Activated CD4-positive, alpha-beta T cell treated with anti-CD3 and anti-CD28 coated beads, Interleukin-2, amount 50 U/mL, for 1 hour (primary cell): ENCODE measurements around the gene EYS.

Experiments used
- DNase-seq: peaks from one replicate; pipeline ENCODE4 v3.0.0-alpha.2; 2020

Gene EYS

DNA sequence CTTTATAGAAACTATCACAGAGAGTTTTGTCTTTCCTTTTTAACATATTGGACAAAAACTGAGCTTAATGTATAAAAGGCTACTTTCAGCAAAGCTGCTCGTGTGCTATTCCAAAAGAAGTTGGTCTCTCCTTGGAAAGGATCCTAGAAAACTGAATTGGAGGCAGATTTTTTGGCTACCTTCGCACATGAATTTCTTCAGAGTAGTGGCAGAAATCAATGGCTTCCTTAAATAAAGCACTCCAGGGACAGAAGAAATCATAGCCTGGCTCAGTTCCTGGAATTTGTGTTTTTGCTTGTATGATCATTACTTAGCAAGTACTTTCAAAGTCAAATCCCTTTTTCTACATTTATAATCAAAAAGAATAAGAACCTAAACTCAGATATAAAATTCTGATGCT, 1291.1 kb downstream of the EYS start:
- no peak for DNase-seq

DNA sequence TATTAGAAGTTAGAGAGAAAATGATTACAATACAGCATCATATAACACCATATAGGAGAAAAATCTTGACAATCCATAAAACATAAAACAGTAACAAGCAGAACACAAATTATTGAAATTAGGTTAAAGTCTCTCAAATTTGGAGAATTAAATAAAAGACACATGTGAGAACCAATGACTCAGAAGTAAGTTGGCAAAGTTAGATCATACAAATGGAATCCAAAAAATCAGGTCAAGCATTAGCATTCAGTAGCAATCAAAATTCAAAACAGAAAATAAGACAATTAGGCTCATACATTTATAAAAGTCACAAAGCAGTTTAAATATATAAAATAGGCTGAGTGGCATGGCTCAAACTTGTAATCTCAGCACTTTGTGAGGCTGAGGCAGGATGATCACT, 1295.8 kb downstream of the EYS start:
- no peak for DNase-seq

DNA sequence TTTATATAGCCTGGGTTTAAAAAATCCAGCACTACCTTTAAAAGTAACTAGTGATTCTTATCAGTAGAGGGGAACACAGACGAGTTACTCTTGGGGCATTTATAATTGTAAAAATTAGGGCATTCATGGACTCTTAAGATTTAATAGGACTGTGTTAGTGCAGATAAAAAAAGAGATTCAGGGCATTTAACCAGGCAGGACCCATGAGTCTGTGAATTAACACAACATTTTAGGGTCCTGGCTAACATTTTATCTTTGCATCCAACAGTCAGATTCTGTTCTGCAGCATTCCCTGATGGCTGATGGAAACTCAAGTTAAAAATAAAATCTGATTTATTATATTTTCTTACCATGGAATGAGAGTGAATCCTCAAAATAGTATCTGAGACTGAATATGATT, 1297.1 kb downstream of the EYS start:
- DNase-seq = no peak

GRCh38 chr6:64404396-64404795, 1302.6 kb downstream of the EYS start:
- no peak for DNase-seq

- no peak for DNase-seq
These were observed 1323.7 kb downstream of the EYS start for GRCh38 chr6:64383277-64383676.

DNA sequence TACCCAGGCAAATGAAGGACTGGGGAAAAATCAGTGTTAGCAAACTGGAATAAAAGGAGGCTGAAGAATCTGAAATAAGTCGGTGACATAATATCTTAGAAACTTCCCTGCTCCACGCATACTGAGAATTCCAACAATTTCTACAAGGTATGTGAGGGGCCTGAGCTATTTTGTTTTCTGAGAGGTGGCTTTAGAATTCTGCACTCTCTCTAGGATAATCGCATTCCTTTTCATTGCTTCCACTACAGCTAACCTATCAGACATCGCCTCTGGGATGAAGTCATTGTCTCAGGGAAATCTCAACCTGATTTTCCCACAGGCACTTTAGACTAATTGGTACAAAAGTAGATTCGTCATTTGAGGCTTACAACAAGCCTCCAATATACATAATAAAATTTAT, 1330.6 kb downstream of the EYS start:
- DNase-seq = no peak

DNA sequence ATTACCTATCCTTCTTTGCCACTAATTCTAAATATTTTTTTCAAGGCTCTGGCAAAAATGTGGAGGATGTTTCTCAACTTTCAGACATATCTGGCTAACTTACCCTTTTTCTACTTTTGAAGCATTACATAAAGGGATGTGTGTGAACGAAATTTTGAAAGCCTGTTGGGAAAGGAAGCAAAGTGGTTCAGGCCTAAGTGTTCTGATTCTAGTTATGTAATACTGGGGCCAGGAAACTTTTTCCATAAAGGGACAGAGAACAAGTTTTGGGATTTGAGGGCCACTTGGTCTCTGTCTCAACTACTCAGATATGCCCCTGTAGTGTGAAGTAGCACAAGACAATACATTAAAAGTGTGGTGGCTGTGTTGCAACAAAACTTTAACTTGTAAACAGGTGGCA, 1349.6 kb downstream of the EYS start:
- no peak for DNase-seq

GRCh38 chr6:64347411-64347810, 1359.6 kb downstream of the EYS start:
- DNase-seq = no peak

DNA sequence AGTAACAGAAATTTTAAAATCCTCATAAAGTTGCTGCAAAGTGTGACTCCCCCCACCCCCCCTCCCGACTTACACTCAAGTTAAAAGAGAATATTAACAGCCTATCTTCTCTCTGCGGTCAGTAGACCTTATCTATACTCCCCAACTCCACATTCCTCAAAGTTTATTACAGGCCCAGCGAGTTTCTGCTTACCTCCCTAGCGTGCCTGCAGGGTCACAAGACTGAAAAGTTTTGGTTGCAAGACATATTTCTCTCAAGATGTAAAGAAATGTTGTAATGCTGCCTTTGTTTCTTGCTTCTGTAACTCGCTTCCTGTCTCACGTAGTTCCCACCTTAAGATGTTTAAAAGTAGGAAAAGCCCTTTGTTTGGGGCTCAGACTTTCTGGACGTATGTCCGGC, 1371.8 kb downstream of the EYS start:
- DNase-seq = no peak

GRCh38 chr6:64334636-64335035, 1372.4 kb downstream of the EYS start:
- DNase-seq = no peak

GRCh38 chr6:64330694-64331307, 1376.2 kb downstream of the EYS start:
- peak; percentile 4 for DNase-seq

GRCh38 chr6:64326939-64327338, 1380.1 kb downstream of the EYS start:
- DNase-seq = no peak

DNA sequence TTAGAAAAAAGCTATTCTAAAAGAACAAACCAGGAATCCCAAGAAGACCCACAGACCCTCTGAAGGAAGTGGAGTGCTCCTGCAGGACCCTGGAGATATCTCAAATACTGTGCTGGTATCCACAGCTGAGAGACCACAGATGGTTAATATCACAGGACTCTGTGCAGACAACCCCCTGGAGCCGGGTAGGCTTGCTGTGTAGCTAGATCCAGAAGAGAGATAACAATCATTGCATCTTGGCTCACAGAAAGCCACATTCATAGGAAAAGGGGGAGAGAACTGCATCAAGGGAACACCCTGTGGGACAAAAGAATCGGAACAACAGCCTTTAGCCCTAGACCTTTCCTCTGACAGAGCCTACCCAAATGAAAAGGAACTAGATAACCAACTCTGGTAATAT, 1381.9 kb downstream of the EYS start:
- DNase-seq = no peak

DNA sequence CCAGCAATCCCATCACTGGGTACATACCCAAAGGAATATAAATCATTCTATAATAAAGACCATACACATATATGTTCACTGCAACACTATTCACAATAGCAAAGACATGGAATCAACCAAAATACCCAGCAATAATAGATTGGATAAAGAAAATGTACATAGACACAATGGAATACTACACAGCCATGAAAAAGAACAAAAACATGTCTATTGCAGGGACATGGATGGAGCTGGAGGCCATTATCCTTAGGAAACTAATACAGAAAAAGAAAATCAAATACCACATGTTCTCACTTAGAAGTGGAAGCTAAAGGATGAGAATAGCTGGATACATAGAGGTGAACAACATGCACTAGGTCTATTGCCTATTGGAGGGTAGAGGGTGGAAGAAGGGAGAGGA, 1396.8 kb downstream of the EYS start:
- DNase-seq = no peak

DNA sequence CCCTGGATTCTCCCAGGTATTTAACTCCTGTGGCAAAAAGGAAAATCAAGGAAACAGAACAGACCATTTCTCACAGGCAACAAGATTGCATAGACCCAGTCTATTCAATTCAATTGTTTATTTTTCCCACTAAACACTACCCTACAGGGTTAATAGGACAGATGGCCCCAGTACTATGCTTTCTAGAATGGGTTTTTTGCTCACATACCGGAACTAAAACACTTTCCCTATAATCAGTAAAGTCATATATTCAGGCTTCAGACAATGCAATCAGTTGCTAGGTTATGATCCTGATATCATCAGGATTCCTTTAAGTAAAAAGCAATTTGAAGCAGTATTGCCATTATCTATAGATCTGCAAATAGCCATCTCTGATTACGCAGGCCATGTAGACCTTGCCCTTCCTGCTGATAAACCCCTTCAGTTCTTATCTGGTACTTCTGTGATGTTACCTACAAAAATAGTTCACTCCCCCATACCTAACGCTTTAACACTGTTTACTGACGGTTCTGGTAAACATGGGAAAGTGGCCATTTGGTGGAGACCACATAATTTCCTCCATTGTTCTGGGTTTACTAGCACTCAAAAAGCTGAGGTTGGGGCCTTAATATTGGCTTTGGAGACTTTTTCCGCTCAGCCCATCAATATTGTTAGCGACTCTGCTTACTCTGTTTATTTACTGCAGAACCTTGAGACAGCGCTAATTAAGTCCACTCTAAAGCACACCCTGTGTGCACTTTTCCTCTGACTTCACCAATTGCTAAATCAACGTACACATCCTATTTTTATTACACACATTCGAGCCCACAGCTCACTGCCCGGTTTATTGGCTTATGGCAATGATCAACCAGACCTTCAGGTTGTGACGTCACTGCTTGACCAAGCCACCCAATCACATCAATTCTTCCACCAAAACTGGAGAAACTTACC, 1405.5 kb downstream of the EYS start:
- DNase-seq = no peak

- DNase-seq = no peak
These were observed 1407.8 kb downstream of the EYS start for GRCh38 chr6:64299176-64299575.

DNA sequence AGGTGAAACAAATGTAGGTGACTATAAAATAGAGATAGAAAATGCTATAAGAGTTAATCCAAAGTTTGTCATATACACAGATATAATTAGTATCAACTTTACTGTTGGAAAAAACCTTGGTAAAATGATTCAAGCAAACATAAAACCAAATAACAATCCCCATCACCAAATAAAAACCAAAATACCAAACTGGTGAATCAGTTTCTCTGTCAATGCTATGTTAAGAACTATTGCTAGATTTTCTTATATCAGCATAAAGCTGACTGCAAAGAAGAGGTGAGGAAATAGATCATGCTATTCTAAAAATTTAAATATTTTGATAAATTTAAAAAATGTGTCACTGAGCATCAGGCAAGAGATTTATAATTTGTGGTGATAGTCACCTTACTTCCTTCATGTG, 1413.0 kb downstream of the EYS start:
- no peak for DNase-seq

DNA sequence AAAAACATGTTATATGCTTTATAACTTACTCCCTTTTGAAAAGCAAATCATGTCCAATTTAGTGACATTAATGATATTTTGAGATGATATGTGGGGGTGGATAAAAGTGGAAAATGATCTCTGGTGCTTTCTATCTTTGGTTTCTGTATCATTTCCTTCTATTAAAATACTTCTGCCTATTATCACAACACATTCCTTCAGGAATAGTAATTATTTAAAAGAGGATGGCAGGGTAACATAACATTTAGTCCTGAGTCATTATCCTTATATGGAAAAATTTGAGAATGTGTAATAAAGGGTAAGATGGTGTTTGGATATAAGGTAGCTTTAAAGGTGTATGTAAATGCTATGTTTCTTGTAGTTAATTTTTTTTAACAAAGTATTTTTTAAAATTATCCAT, 1413.7 kb downstream of the EYS start:
- DNase-seq = no peak

- DNase-seq = no peak
These were observed 1416.2 kb downstream of the EYS start for GRCh38 chr6:64290867-64291266.

GRCh38 chr6:64289931-64290330, 1417.1 kb downstream of the EYS start:
- DNase-seq = no peak

- DNase-seq = no peak
These were observed 1418.7 kb downstream of the EYS start for GRCh38 chr6:64288351-64288750.

GRCh38 chr6:64281167-64281566, 1425.9 kb downstream of the EYS start:
- no peak for DNase-seq

DNA sequence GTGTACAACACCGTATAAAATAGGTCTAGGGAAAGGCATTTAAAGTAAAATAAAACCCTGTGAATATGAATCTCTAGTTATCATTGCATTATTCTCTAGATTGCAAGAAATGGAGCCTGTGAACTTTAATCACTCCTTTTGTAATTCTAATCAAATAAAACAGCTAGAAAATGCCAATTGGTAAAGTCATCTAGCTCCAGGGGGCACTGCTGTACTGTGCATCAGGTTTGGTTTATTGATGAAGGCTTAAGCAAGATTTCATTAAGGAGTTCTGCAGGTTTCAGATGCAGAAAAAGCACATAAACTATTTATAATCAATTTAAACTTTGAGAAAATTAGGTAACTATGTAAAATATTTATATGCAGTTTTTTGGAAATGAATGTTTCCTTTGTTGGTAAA, 1426.5 kb downstream of the EYS start:
- DNase-seq = no peak

DNA sequence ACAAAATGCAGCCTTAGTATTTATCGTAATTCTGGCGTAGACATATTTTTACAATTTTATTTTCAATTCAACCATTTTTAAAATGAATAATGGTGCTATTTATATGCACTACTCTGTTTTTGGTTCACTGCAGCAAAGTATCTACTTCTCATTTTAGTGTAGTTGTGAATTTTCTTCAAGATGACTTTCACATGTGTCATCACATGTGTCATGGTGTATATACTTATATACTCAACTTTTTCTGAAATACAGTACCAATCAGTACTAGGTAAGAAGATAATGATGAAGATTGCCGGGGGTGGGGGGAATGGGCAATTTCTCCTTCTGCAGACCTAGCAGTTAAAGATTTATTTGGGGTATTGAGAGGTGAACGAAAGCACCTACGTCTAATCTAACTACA, 1436.9 kb downstream of the EYS start:
- DNase-seq = no peak

- no peak for DNase-seq
These were observed 1440.6 kb downstream of the EYS start for GRCh38 chr6:64266351-64266821.
